Stimulated activated CD8-positive, alpha-beta memory T cell treated with anti-CD3 and anti-CD28 coated beads, Interleukin-4, amount 100 ng/mL, for 48 hours (primary cell): Measurements from ENCODE around the gene TMEM127.
"Not testable (repeated sequence)": the region's sequence is repeated elsewhere in the genome, so short reads cannot be mapped to it uniquely, and the experiment has no call there.

Source experiments
- DNase-seq: peaks from one replicate; pipeline ENCODE4 v3.0.0-alpha.2; 2020

The TMEM127 gene

GRCh38 chr2:96239745-96240264, 26.0 kb downstream of the TMEM127 start:
- no peak for DNase-seq

GRCh38 chr2:96239091-96239490, 26.7 kb downstream of the TMEM127 start:
- DNase-seq: no peak

GRCh38 chr2:96238266-96238665, 27.5 kb downstream of the TMEM127 start:
- no peak for DNase-seq

- no peak for DNase-seq
Measured at GRCh38 chr2:96236882-96237281, 28.9 kb downstream of the TMEM127 start.

DNA sequence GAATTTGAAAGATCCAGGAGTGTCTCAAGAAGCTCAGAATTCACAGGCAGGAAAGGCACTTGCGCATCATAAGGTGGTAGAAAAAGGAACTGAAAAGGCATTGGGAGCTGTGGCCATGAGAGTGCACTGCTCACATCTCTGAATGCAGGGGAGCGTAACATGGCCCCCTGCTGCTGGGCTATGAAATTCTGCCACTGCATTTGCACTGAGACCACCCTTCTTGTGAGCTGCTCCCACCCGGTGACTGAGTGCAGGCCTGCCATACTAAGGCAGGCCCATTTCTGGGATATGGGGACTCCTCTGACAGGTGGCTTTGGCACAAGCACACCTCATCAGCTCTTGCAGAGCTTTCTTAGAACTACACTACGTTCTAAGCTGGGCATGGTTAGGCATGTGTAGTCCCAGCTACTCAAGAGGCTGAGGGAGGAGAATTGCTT, 31.9 kb downstream of the TMEM127 start:
- DNase-seq: no peak

DNA sequence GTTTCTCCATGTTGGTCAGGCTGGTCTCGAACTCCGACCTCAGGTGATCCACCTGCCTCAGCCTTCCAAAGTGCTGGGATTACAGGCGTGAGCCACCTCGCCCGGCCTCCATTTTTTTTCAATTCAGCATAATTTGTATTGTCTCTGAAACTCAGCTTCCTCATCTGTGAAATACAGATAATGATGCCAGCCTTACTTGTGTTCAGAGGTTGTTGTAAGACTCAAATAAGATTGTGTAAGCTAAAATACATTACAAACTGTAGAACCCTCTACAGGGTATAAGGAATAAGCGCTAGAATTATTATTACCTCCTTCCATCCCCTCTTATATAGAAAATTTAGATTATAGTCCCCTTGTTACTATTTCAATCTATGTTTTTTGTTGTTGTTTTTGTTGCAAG, 32.4 kb downstream of the TMEM127 start:
- DNase-seq: no peak

DNA sequence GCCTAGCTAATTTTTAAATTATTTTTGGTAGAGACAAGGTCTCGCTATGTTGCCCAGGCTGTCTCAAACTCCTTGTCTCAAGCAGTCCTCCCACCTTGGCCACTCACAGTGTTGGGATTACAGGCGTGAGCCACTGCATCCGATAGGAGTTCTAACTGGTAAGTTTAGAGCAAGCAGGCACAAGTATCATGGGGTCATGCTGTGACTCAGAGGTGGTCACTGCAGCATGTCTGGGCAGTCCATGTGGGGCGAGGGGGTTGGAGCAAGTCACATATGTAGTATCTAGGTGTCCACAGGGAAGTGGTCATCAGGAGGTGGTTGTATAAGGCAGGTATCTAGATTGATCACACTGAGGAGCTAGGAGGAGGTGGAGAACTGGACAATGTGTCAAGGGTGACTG, 34.5 kb downstream of the TMEM127 start:
- DNase-seq: no peak

GRCh38 chr2:96225016-96225533, 40.7 kb downstream of the TMEM127 start:
- no peak for DNase-seq

- DNase-seq: not testable (repeated sequence)
Measured at GRCh38 chr2:96221106-96221505, 44.7 kb downstream of the TMEM127 start.

DNA sequence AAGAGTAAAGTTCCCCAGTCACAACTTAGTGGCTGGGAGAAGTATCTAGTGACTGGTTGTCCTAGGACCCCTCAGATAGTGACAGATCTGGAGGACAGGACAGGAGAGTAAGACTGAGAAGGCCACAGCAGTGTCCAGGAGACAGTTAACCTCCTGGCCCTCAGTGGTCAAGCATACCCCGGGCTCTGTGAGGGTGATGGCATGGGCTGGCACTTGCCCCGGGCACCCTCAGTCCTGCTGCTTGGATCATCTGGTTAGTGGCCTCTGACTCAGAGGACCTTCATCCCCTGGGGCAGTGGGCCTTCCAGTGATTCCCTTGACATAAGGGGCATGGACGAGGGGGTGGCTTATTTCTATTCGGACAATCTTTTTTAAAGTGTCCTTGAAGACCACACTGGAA, 45.8 kb downstream of the TMEM127 start:
- DNase-seq: not testable (repeated sequence)

- DNase-seq: no peak
Measured at GRCh38 chr2:96218508-96219131, 47.2 kb downstream of the TMEM127 start.

GRCh38 chr2:96214554-96214953, 51.2 kb downstream of the TMEM127 start:
- DNase-seq: no peak

- no peak for DNase-seq
Measured at GRCh38 chr2:96213379-96213778, 52.4 kb downstream of the TMEM127 start.

DNA sequence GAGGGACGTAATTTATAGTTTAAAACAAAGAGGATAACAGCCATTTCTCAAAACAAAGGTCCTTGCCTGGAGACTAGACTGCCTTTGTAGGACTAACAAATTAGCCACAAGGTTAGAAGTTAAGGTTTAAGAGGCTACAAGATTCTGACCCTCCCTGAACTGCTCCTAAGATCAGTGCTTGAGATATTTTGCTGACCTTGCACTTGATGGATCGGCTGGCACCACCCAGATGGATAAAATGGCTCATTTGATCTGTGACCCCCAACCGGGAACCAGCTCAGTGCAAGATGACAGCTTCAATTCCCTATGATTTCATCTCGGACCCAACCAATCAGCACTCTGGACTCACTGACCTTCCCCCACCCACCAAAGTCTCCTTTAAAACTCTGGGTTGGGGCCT, 53.5 kb downstream of the TMEM127 start:
- DNase-seq: no peak

- no peak for DNase-seq
Measured at GRCh38 chr2:96209729-96210085, 56.1 kb downstream of the TMEM127 start.

GRCh38 chr2:96209011-96209728, 56.6 kb downstream of the TMEM127 start:
- no peak for DNase-seq

DNA sequence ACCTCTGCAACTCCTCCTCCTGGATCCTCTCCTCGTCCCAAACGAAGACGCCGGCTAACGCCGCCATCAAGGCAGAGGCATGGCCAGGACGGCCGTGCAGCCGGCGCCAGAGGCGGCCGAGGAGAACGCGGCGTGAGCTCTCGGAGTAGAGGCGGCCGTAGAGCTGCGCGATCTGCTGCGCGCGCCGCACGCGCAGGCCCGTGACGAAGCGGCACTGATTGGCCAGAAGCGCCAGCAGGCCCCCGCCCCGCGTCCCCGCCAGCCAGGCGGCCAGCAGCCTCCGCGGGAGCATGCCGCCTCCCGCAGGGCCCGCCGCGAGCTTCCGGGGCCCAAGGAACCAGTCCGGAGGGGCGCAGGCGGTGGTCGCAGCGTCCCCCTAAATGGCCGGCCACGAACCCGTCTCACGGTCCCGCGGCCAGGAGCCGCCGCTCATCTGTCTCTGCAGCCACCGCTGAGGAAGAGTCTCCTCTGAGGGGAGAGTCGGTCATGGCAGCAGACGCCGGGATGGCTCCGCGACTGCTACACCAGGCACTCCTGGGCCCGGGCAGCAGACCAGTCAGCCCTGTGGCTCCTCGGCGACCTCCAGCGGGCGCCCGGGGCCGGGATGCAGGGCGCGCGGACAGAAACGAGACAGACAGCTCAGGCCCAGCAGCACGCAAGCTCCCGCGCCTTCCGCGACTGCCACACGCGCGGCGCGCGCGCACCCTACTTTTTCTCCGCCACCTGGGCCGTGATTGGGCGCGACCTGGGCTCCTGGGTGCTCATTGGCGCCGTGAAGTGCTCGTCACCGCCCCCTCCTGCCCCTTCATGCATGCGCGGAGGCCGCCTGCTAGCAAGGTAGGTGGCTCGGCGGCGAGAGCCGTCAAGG, 57.4 kb downstream of the TMEM127 start, which contains the start of gene STARD7:
STARD7 (minus strand) TSS at position 685 of the 868 bp plus-strand sequence; CDS start at position 292, 393 bp downstream.
- peak; percentile 99 for DNase-seq

DNA sequence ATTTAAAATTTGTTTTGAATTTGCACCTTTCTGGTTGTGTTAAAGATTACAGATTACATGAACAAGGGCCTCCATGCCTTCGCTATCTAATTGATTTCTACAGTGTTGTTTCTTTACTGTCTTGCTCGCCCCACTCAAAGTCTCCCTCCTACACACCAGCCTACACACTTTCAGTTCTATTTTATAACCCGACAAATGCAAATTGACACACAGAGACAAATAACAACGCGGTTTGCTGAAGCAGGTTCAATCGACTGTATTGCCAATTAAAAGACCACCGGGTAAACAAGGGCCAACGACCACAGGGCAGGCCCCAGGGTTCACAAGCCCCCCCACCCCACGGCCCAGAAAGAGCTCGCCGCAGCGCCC, 58.0 kb downstream of the TMEM127 start:
- no peak for DNase-seq

DNA sequence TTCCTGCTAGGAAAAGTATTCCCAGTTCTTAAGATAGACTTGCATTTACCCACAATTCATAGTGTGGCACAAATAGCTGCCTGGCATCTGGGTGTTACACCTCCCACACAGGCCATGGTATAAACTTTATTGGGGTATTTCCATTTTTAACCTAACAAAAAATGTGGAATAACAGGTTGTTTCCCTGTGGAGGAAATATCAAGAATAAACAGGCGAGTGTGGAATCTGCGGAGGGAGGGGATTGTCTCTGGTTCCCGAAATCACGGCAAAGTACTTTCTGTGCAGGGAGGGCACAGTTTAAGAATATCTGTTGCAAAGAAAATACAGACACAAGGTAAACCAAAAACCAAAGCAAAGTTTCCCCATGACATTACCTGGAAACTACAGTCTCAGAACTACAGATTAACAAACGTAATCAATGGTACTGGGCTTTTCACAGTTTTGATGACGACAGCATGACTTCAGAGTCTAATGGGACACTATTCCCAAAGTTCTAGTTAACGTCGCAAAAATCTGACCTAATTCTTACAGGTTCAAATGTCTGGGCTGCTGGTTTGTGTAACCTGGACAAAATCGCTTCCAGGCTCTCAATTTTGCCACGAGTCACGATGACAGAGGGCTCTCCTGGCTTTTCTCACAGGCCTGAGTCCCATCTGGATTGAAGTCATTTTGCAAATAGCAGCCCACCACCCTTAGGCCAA, 58.6 kb downstream of the TMEM127 start:
- DNase-seq: peak; percentile 30

- no peak for DNase-seq
Measured at GRCh38 chr2:96205888-96206287, 59.9 kb downstream of the TMEM127 start.

- no peak for DNase-seq
Measured at GRCh38 chr2:96204836-96205624, 60.8 kb downstream of the TMEM127 start.
